ENCODE data around the gene SPRYD4.
"Not testable (repeated sequence)": the region's sequence is repeated elsewhere in the genome, so short reads cannot be mapped to it uniquely, and the experiment has no call there.

Gene SPRYD4

GRCh38 chr12:56468216-56469006, at the start of gene SPRYD4:
Gene SPRYD4 (plus strand): TSS chr12:56468578. CDS start chr12:56468592, 14 bp downstream.
- peak; percentile 35 for FAIRE-seq
- DNase-seq (ENCODE audit: low spot score) = peak; percentile 82

- no peak for DNase-seq (ENCODE audit: low spot score)
- no peak for FAIRE-seq
These were observed 48.0 kb upstream of the SPRYD4 start for GRCh38 chr12:56420411-56420810.

GRCh38 chr12:56425193-56425592, 43.2 kb upstream of the SPRYD4 start:
- DNase-seq (ENCODE audit: low spot score) = no peak
- no peak for FAIRE-seq

- DNase-seq (ENCODE audit: low spot score) = no peak
- FAIRE-seq = no peak
These were observed 42.4 kb upstream of the SPRYD4 start for GRCh38 chr12:56425940-56426438.

- FAIRE-seq (no peak), DNase-seq (ENCODE audit: low spot score) (no peak)
These were observed 37.1 kb upstream of the SPRYD4 start for GRCh38 chr12:56431288-56431687.

DNA sequence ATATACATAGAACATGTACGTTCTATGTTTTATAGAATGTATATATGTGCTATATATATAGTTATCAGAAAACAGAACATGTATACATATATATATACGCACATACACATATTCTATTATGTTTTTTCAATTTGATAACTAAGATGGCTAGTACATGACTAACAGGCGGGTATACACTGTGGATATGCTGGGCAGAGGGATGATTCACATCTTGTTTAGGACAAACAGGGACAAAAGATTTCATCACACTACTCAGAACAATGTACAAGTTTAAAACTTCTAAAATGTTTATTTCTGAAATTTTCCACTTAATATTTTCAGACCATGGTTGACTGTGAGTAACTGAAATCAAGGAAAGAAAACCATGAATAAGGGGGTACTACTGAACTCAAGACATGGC, 36.5 kb upstream of the SPRYD4 start:
- DNase-seq (ENCODE audit: low spot score) (no peak), FAIRE-seq (no peak)

GRCh38 chr12:56434828-56435227, 33.5 kb upstream of the SPRYD4 start:
- FAIRE-seq = no peak
- DNase-seq (ENCODE audit: low spot score) = no peak

GRCh38 chr12:56437430-56438176, 30.8 kb upstream of the SPRYD4 start:
- FAIRE-seq (no peak), DNase-seq (ENCODE audit: low spot score) (no peak)

GRCh38 chr12:56443208-56443607, 25.2 kb upstream of the SPRYD4 start:
- FAIRE-seq; DNase-seq (ENCODE audit: low spot score): not testable (repeated sequence)

- FAIRE-seq = peak; percentile 11
These were observed 19.3 kb upstream of the SPRYD4 start, which contains the start of gene TIMELESS for GRCh38 chr12:56448860-56449621. Gene TIMELESS (minus strand): TSS chr12:56449426. CDS start chr12:56434170, 15,256 bp downstream.

DNA sequence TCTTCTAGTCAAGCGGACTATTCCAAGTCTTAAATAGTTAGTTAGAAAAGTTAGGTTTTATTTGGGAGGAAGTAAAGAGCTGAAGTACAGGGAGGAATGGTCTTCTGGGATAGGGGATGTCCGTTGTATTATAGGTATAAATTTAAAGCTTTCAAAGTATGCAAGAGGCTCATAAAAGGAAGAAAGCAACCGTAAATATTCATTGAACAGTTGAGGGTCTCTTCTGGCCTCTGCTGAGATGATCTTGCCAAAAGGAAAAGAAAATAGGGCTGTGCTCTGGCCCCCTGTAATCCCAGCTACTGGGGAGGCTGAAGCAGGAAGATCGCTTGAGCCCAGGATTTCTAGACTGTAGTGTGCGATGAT, 18.8 kb upstream of the SPRYD4 start:
- FAIRE-seq = no peak

More at GRCh38 chr12:56448860-56449621, 19.3 kb upstream of the SPRYD4 start, which contains the start of gene TIMELESS:
- DNase-seq (ENCODE audit: low spot score) = peak; percentile 71

DNA sequence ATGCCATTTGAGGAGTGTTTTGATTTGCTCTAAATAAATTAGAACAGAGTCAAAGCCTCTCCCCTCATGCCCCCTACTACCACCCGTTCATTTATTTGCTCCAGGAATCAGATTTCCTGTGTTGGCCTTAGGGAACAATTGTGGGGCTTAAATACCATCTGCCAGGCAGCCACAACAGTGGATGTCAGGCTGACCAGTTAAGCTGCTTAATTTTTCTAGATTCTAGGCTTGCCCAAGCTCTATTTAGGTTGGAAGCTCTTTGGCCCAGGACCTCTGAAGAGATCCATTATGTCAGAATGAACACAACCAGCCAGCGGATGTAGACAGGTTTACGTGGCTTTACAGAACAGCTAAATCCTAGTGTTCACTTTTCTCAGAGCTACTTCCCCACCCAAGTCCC, 18.1 kb upstream of the SPRYD4 start:
- FAIRE-seq (no peak), DNase-seq (ENCODE audit: low spot score) (no peak)

More for the DNA sequence above, 18.8 kb upstream of the SPRYD4 start:
- no peak for DNase-seq (ENCODE audit: low spot score)

GRCh38 chr12:56451147-56451546, 17.2 kb upstream of the SPRYD4 start:
- no peak for FAIRE-seq
- DNase-seq (ENCODE audit: low spot score) = no peak

DNA sequence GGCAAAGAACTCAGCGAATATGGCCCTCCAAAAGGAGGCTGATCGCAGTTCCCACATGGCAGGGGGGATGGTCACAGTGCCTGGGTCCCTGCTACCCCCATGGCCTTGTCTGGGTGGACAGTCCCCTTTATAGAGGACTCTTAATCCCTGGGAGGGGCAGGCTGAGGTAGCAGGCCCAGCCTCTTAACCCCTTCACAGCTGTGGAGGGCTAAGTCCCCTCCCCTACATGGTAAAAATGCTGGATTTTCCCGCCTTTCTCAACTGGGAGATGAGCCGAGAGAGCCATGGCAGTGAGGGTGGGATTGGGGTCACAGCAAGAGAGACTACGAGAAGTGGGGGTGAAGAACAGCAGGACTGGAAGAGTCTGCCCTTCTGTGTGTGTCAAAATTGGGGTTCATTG, 13.8 kb upstream of the SPRYD4 start, which contains the start of gene MIP:
Gene MIP, minus strand, starts transcription at position 101 of the 400 bp plus-strand sequence. Its CDS starts 44 bp downstream, at position 57.
- no peak for DNase-seq (ENCODE audit: low spot score)
- no peak for FAIRE-seq

- DNase-seq (ENCODE audit: low spot score) (no peak), FAIRE-seq (no peak)
These were observed 10.6 kb upstream of the SPRYD4 start for GRCh38 chr12:56457817-56458216.

DNA sequence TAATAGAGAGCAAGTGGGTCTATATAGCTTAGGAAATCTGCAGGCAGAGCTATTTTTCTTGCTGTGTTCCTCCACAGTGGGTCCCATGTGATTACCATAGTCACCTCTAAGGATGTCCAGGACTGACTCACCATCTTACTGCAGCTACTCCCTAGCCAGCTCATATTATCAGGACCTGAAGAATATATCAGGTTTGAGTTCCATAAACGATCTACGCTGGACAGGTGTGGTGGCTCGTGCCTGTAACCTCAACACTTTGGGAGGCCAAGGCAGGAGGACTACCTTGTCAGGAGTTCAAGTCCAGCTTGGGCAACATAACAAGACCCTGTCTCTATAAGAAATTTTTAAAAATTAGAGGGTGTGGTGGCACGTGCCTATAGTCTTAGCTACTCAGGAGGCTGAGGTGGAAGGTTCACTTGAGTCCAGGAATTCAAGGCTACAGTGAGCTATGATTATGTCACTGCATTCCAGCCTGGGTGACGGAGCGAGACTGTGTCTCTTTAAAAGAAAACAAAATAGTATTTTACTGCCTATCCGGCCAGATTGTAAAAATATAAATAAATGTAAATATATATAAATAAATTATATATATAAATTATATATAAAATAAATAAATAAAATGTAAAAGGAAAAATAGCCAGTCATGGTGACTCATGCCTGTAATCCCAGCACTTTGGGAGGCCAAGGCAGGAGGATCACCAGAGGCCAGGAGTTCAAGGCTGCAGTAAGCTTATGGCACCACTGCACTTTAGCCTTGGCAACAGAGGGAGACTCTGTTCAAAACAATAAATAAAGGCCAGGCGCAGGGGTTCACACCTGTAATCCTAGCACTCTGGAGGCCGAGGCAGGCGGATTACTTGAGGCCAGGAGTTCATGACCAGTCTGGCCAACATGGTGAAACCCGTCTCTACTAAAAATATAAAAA, 6.9 kb upstream of the SPRYD4 start:
- DNase-seq (ENCODE audit: low spot score) = peak; percentile 83
- peak; percentile 58 for FAIRE-seq

DNA sequence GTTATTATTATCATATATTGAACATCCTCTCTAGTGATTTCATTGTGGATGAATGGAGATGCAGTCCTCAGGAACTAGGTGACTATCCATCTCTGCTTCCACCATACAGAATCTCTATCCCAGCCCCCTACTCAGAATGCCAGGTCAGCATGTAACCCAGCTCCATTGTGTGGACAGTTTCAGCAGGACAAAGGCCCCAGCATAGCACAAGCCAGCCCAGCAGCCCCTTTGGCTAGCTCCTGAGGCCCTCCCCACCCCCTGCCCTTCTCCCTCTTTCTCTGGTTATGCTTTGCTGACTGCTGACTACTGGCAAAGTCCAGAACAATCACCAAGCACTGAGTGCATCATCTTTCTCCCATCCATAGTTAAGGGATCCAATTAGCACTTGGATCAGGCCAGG, 5.8 kb upstream of the SPRYD4 start:
- no peak for FAIRE-seq

DNA sequence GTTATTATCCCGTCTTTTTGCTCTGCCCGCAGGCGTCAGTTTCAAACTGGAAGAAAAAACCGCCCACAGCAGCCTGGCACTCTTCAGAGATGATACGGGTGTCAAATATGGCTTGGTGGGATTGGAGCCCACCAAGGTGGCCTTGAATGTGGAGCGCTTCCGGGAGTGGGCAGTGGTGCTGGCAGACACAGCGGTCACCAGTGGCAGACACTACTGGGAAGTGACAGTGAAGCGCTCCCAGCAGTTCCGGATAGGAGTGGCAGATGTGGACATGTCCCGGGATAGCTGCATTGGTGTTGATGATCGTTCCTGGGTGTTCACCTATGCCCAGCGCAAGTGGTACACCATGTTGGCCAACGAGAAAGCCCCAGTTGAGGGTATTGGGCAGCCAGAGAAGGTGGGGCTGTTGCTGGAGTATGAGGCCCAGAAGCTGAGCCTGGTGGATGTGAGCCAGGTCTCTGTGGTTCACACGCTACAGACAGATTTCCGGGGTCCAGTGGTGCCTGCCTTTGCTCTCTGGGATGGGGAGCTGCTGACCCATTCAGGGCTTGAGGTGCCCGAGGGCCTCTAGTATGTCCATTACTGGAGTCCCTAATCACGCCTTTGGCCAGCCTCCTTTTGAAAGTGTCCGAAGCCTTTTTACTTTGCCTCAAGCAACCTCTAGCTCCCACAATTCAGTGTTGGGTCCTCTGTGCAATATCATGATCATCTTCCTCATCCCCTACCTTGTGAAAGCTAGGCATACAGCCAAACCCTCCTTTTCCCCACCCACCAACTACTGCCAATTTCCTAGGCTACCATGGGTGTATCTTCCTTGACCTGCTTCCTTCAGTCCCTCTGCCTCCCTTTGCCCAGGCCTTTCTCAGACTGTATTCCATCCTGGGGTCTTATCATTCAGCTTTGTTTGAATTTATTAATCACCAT, 891 bp downstream of the SPRYD4 start:
- FAIRE-seq = no peak
- DNase-seq (ENCODE audit: low spot score) = peak; percentile 14

More for the DNA sequence above, 5.8 kb upstream of the SPRYD4 start:
- DNase-seq (ENCODE audit: low spot score) = no peak

- no peak for DNase-seq (ENCODE audit: low spot score)
- FAIRE-seq = no peak
These were observed 6.0 kb downstream of the SPRYD4 start for GRCh38 chr12:56474389-56474788.

Data from RCC 7860 (cell line).